AG04449 (cell line): Measurements from ENCODE around the gene ABCD1.

ENCODE experiments used
- CTCF ChIA-PET: fragments of 350-600 bp; formaldehyde crosslinking; extraction: SDS; loops from one replicate; lab custom pipeline; 2021; ENCODE audit warnings: antibody characterized with exemption; lab: Yijun Ruan, JAX
- POLR2A ChIA-PET: fragments of 400-600, 350-600 bp; formaldehyde crosslinking; extraction: SDS; loops from one replicate; lab custom pipeline; 2020; ENCODE audit warnings: antibody characterized with exemption, inconsistent platforms; lab: Yijun Ruan, JAX
- DNase-seq: peaks from one replicate; pipeline ENCODE4 v3.0.0-alpha.2; 2010; ENCODE audit warnings: low read depth, low spot score
- H3K4me3 ChIP-seq: 2 replicates; pipeline ENCODE4 v1.5.1; 2011; ENCODE audit warnings: low read depth, mild to moderate bottlenecking, control low read depth, low read length
- CTCF ChIP-seq: IDR thresholded peaks from one replicate; pipeline ENCODE4 v1.5.1; 2011; ENCODE audit warnings: mild to moderate bottlenecking, moderate library complexity, low read length, control low read depth, inconsistent platforms; ENCODE audit not compliant: insufficient read depth; ENCODE audit errors: missing control alignments

ABCD1 gene

GRCh38 chrX:153775293-153776119, 50.9 kb downstream of the ABCD1 start:
- CTCF ChIA-PET = no interaction called here
- no peak for TF ChIP-seq CTCF
- H3K4me3 ChIP-seq = no peak overlapping the region
- no peak for DNase-seq
- POLR2A ChIA-PET = no interaction called here

- no peak overlapping the region for H3K4me3 ChIP-seq
- DNase-seq = no peak
- CTCF ChIA-PET = no interaction called here
- POLR2A ChIA-PET = no interaction called here
- no peak for TF ChIP-seq CTCF
These were observed 51.5 kb downstream of the ABCD1 start for GRCh38 chrX:153776120-153776599.

- H3K4me3 ChIP-seq = no peak overlapping the region
- CTCF ChIA-PET = no interaction called here
- no peak for TF ChIP-seq CTCF
- no peak for DNase-seq
- POLR2A ChIA-PET = no interaction called here
These were observed 52.0 kb downstream of the ABCD1 start for GRCh38 chrX:153776611-153777045.

- no peak for DNase-seq
- no peak for TF ChIP-seq CTCF
- ChIA-PET POLR2A (no interaction called here), CTCF (interaction anchor here (0.7 kb wide), 1 partner anchor 170 kb away, joined by 3 read pairs; no protein-coding TSS in a partner anchor)
- H3K4me3 ChIP-seq = no peak overlapping the region
These were observed 52.8 kb downstream of the ABCD1 start for GRCh38 chrX:153777261-153778090.

- ChIA-PET POLR2A (no interaction called here), CTCF (interaction anchor here (0.7 kb wide), 1 partner anchor 169 kb away, joined by 3 read pairs; no protein-coding TSS in a partner anchor)
- DNase-seq = no peak
- TF ChIP-seq CTCF = no peak
- H3K4me3 ChIP-seq = no peak overlapping the region
These were observed 53.5 kb downstream of the ABCD1 start for GRCh38 chrX:153778181-153778580.
